Measurements from ENCODE around the gene ARHGAP6.

The ARHGAP6 gene

DNA sequence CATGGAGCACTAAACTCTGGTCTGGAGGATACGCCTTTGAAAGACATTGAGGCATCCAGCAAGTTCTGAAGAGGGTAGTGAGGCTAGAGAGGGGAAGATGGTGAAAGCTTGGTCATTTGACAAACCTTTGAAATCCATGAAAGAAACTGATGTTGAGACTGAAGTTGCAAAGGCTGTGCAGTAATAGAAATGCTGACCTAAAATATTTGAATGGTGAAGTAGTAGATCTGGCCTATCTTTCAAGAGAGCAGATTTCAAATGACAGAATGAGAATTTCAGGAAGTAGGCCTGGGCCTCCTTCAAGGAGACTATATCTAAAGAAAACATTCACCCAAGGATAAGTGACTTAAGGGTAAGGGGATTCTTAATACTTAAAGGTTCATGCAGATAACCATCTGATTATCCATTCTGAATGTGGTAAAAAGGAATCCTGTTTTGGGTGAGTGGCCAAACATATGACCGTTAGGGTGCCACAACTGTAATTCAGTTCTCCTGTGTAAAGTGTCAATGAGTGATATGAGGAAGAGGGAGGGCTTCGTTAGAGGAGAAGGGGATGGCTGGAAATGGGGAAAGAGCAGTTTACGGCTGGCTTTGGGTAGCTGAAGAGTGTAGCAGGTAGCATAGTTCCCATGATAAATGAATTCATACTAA is 310.3 kb downstream of the ARHGAP6 start:
- TF ChIP-seq, protein P1, sequence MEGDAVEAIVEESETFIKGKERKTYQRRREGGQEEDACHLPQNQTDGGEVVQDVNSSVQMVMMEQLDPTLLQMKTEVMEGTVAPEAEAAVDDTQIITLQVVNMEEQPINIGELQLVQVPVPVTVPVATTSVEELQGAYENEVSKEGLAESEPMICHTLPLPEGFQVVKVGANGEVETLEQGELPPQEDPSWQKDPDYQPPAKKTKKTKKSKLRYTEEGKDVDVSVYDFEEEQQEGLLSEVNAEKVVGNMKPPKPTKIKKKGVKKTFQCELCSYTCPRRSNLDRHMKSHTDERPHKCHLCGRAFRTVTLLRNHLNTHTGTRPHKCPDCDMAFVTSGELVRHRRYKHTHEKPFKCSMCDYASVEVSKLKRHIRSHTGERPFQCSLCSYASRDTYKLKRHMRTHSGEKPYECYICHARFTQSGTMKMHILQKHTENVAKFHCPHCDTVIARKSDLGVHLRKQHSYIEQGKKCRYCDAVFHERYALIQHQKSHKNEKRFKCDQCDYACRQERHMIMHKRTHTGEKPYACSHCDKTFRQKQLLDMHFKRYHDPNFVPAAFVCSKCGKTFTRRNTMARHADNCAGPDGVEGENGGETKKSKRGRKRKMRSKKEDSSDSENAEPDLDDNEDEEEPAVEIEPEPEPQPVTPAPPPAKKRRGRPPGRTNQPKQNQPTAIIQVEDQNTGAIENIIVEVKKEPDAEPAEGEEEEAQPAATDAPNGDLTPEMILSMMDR (IDR thresholded peaks at IDR 0.05), result no peak

DNA sequence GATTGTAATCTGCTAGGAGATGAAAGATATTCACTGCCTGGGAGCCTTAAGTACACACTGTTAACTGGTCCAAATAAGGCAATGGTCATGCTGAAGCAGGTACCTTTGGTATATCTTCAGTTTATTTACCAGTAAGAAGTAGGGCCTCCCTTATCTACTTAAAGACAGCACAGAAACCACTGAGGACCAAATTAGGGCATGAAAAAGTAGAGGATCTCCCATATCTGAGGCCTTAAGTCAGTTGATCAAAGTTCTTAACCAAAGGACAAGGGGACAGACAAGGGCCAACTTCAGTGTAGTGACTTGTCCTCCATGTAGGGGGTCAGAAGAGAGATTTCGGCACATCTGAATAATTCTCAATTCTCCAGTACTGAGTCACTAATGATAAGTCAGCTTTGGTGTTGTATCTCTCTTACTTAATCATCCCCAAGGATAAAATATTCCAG is 313.4 kb downstream of the ARHGAP6 start:
- TF ChIP-seq, protein P1 (IDR thresholded peaks at IDR 0.05), result no peak

DNA sequence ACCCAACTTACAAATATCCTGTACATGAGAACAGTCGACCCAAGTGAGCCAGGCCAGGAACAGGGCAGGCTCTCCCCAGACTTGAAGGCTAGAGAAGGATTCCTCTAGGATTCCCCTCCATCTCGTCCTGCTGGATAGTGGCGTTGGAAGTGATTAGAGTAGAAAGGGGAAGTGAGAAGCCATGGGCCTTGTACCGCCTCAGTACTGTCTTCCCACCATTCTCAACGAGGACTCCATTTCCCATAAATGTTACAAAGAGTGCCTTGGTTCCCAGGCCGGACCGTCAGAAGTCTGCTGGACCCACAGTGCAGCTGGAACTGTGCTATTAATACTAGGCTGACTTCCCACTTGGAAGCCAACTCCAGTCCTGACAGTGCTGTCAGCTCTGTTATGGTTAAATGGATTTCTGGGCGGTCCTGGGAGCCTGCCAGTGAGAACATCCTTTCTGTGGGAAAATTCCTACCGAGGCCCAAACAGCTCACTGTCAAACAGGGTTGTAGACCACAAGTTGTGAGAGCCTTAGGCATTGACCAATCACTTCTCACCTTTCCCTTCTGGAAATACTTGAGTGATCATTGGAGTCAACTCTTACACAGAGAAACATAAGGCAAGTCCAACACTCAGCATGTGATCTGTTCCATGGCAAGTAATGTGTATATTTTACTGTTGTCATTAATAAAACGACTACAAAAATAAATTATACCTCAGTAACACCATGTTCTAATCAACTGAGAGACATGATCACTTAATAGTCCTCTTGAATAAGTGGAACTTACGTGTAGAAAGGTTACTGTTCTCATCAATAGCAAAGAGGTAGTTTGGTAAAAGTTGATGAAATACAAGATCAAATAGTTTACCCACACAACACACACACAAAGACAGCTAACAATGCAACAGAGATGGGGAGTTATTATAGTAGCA is 314.1 kb downstream of the ARHGAP6 start:
- TF ChIP-seq, protein P1 (IDR thresholded peaks at IDR 0.05), result no peak

DNA sequence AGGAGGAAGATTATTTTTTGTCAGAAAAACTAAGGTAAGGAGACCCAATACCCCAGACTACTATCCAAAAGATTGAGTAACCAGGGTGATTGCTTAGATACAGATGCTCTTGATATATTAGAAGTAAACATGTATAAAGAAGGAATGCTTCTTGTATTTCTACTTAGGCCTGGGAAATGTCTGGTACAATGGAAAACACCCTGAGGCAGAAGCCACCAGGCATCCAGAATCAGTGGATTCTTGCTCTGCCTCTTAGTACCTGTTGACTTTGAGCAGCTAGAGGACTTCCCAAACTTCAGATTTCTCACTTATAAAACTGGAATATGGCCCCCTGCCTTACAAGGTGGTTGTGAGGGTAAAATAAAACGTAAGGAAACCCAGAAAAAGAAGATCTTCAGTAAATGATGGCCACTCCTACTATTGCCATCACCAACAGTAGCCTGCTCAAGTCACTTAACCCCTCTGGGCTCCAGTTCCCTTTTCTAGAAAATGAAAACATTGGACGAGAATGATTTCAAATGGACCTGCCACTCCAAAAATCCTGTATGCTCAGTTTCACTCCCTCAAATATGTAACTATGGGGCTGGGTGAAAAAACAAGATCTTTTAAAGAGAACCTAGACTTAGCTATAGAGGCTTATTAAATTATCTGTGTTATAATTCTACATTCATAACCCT is 315.9 kb downstream of the ARHGAP6 start:
- TF ChIP-seq, protein P1 (IDR thresholded peaks at IDR 0.05), result no peak

DNA sequence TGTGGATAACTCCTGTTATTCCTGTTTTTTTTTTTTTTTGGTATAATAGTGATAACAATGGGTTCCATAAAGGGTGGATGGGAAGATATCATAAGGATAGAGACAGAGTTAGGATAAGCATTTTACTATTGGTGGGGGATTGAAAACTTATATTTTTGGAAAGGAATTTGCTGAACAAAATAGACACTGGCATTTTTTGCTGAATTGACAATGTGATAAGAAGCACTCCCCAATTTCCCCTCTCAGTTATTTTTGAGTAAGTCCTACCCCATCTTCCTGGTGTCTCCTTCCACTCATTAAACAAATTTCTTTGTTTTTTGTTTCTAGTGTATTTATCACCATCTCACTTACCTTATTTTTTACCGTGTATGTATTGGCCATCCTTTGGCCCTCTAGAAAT is 316.7 kb downstream of the ARHGAP6 start:
- TF ChIP-seq, protein P1 (IDR thresholded peaks at IDR 0.05), result no peak

DNA sequence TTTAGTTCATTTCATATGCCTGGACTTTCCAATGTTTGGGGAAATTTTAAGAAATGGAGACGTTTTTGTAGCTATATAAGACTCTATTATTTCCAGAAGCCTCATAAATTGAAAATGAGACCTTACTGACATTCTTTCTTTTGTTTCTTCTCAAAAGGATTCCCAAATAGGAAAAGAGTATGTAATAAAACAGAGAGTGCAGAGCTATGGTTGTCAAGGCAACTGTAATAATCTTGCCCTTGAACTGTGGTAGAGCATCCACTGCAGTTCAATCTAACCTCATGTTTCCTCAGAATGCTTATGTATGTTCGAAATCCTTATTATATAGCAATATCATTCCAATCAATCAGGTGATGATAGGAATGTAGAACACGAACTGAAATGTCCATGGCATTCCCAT is 318.4 kb downstream of the ARHGAP6 start:
- TF ChIP-seq, protein P1 (IDR thresholded peaks at IDR 0.05), result no peak

DNA sequence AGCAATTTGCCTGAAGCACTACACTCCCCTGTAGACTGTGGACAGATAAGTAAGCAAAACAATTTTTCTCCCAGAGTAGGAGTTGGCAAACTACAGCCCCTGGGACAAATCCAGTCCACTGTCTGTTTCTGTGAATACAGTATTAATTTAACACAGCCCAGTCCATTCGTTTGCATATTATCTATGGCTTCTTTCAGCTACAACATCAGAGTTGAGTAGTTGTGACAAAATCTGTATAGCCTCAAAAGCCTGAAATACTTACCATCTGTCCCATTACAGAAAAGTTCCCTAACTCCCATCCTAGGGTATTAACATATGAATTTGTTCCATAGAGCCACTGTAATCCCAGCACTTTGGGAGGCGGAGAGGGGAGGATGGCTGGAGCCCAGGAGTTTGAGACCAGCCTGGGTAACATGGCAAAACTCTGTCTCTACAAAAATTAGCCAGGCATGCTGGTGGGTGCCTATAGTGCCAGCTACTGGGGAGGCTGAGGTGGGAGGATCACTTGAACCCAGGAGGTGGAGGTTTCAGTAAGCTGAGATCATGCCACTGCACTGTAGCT is 319.5 kb downstream of the ARHGAP6 start:
- TF ChIP-seq, protein P1 (IDR thresholded peaks at IDR 0.05), result no peak
